Thyroid gland (tissue), 4 donors: ENCODE measurements around the gene OCA2.

ENCODE experiments used
- POLR2A ChIP-seq, 2 donors: fragments of 450-650 bp; IDR thresholded peaks; one replicate each; pipeline ENCODE4 v1.6.1; 2017; ENCODE audit warnings: antibody characterized with exemption in 2 of 2, mild to moderate bottlenecking in 2 of 2, moderate library complexity in 1 of 2
- TF ChIP-seq, protein P1 (sequence below), 6 experiments: fragments of 200-600 bp in 3 of 6; fragments of 450-650 bp in 3 of 6; sonication (generic) in 3 of 6; IDR thresholded peaks; one replicate each; pipeline ENCODE4 v1.5.1; 2016 to 2019; ENCODE audit warnings: antibody characterized with exemption in 6 of 6, mild to moderate bottlenecking in 2 of 6, inconsistent platforms in 1 of 6, moderate library complexity in 1 of 6

DNA sequence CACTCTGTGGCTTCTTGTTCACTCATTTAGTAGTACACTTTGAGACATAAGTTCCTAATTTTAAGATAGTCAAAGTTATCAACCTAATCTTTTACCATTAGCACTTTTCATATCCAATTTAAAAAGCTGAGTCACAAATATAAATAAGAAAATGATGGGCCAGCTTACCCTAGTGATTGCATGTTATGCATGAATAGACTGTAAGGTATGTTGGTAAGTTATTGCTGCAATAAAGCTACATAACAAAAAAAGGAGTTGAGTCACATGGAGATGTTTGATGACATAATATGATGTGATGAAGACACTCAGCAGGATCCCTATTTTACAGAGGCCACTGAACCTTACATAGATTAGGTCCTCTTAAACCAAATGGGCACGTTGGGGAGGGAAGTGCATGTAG lies 161.3 kb downstream of the OCA2 start:
- TF ChIP-seq, protein P1, sequence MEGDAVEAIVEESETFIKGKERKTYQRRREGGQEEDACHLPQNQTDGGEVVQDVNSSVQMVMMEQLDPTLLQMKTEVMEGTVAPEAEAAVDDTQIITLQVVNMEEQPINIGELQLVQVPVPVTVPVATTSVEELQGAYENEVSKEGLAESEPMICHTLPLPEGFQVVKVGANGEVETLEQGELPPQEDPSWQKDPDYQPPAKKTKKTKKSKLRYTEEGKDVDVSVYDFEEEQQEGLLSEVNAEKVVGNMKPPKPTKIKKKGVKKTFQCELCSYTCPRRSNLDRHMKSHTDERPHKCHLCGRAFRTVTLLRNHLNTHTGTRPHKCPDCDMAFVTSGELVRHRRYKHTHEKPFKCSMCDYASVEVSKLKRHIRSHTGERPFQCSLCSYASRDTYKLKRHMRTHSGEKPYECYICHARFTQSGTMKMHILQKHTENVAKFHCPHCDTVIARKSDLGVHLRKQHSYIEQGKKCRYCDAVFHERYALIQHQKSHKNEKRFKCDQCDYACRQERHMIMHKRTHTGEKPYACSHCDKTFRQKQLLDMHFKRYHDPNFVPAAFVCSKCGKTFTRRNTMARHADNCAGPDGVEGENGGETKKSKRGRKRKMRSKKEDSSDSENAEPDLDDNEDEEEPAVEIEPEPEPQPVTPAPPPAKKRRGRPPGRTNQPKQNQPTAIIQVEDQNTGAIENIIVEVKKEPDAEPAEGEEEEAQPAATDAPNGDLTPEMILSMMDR (IDR thresholded peaks at IDR 0.05) = no peak
- TF ChIP-seq POLR2A (IDR thresholded peaks at IDR 0.05) = no peak
